ENCODE measurements around the gene TTC33. TPM values are rescaled to one million over a fixed set of nuclear protein-coding genes. Genes with fewer than 3 reads are reported as not detected.
A peak's percentile ranks its signal among the peaks of the same experiment; 100 is the strongest.

TTC33 gene
- total and polyA plus RNA-seq, 12 donors, result 6.4 to 20.1 (median 17.5) TPM

DNA sequence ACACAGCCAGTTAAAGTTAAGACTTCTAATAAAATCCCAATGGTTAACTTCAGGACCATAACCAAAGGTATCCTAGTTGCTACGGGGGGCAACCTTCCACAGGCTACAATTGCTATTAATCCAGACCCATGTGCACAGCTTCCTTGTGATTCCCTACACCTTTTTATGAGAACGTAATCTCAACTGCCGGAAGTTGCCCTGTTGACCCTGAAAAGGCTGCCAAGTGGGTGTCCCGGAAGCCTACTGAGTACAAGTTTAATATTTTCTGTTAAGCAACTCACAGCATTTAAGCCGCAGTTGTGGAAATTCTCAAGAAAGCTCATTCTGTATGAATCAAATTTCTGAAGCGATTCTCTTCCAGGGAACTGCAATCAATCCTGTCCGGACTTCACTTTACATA is 124.5 kb downstream of the TTC33 start:
- no peak for DNase-seq
- Histone ChIP-seq H3K9me3 (peaks cover 0 to 9% (median under 1%) of the 10 kb centered on the region in 11 donors), H3K4me3 (no peak overlapping the region), H3K27ac (no peak overlapping the region), H3K4me1 (peaks cover 0 to 21% (median 0%) of the 10 kb centered on the region in 9 donors), H3K36me3 (no peaks in the 10 kb centered on the region), H3K27me3 (no peaks in the 10 kb centered on the region)
- intact Hi-C loops (cut with DNase I), result no loop called here
- TF ChIP-seq, protein P1, sequence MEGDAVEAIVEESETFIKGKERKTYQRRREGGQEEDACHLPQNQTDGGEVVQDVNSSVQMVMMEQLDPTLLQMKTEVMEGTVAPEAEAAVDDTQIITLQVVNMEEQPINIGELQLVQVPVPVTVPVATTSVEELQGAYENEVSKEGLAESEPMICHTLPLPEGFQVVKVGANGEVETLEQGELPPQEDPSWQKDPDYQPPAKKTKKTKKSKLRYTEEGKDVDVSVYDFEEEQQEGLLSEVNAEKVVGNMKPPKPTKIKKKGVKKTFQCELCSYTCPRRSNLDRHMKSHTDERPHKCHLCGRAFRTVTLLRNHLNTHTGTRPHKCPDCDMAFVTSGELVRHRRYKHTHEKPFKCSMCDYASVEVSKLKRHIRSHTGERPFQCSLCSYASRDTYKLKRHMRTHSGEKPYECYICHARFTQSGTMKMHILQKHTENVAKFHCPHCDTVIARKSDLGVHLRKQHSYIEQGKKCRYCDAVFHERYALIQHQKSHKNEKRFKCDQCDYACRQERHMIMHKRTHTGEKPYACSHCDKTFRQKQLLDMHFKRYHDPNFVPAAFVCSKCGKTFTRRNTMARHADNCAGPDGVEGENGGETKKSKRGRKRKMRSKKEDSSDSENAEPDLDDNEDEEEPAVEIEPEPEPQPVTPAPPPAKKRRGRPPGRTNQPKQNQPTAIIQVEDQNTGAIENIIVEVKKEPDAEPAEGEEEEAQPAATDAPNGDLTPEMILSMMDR (IDR thresholded peaks at IDR 0.05), result no peak
- WGBS, 2 donors, result 61 to 68% methylated on average over 7 of the region's 7 CpGs
- ATAC-seq, result no peak

DNA sequence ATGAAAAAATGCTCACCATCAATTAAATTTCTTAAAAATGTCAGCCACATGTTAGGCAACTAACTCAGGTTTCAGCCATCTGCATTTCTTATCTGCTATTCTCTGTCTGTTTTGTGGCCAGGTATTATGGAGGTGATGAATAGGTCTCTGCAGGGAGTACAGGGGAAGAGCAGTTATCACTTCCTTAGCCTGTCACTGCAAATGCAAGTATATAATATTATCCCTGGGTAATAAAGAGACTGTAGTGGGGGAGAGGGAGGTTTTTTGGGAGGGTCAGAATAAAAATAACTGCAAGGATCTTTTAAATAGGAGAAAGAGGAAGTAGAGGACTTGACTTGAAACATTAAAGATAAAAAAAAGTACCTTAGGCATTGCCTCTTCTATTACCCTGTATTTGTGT is 125.6 kb downstream of the TTC33 start:
- no peak overlapping the region for H3K27ac ChIP-seq
- DNase-seq (no peak), ATAC-seq (no peak)
- H3K9me3 ChIP-seq, result no peaks in the 10 kb centered on the region
- intact Hi-C loops (cut with DNase I), result no loop called here
- TF ChIP-seq, protein P1 (IDR thresholded peaks at IDR 0.05), result no peak
- peaks cover 0 to 21% (median 0%) of the 10 kb centered on the region in 9 donors for H3K4me1 ChIP-seq
- H3K27me3 ChIP-seq, result no peaks in the 10 kb centered on the region
- no peaks in the 10 kb centered on the region for H3K36me3 ChIP-seq
- H3K4me3 ChIP-seq, result no peak overlapping the region

DNA sequence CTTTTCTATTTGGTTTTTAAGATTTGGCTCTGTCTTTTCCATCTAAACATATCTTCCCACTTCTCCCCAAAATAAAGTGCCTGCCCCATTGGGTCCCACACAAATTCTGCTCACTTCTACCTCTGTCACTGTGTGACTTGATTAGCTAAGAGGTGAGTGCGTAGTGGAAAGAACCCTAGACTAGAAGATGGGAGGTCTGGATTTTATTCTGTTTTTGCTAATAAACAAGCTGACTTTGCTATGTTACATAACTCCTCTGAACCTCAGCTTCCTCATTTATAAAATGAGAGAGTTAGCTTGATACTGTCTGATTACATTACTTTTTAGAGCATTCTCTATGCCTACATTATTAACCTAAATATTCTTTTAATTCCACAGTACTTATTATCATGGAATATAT is 127.4 kb downstream of the TTC33 start:
- TF ChIP-seq, protein P1 (IDR thresholded peaks at IDR 0.05), result no peak
- H3K4me3 ChIP-seq, result no peak overlapping the region
- DNase-seq, result no peak
- peak in 3 of 8 donors; percentile 26 to 59 (median 34) for ATAC-seq
- no peaks in the 10 kb centered on the region for H3K9me3 ChIP-seq
- peak overlapping the region in 2 of 10 donors; percentile 1 to 65 for H3K27ac ChIP-seq
- H3K36me3 ChIP-seq, result no peaks in the 10 kb centered on the region
- H3K4me1 ChIP-seq, result peaks cover 0 to 25% (median 0%) of the 10 kb centered on the region in 9 donors
- WGBS, 2 donors, result 94 to 95% methylated on average over 1 of the region's 1 CpG
- intact Hi-C loops (cut with DNase I), result loop anchor here in 1 of 10 donors (10.0 kb wide), 1 partner anchor 424 kb away; no protein-coding TSS in a partner anchor
- no peaks in the 10 kb centered on the region for H3K27me3 ChIP-seq

DNA sequence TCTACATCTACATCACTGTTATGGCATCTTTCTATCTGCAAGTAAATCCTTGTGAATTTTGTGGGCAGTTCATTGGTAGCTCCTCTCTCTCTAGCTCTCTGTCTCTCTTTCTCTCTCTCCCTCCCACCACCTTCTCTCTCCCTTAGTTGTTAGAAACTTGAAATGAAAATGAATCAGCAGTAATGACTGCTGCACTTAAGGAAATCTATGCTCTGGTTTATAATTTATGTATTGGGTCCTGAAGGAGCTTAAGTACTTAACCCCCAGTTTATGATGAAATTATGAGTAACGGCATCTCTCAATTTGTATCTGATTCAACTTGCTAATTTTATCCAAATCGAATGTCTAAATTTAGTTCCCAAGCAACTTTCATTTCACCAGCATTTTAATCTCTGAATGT is 128.1 kb downstream of the TTC33 start:
- ATAC-seq, result no peak
- Histone ChIP-seq H3K27ac (no peak overlapping the region), H3K4me3 (no peak overlapping the region), H3K27me3 (no peaks in the 10 kb centered on the region), H3K9me3 (no peaks in the 10 kb centered on the region), H3K4me1 (peaks cover 0 to 25% (median 0%) of the 10 kb centered on the region in 9 donors), H3K36me3 (no peaks in the 10 kb centered on the region)
- no peak for DNase-seq
- WGBS, 2 donors, result 73 to 77% methylated on average over 2 of the region's 2 CpGs
- TF ChIP-seq, protein P1 (IDR thresholded peaks at IDR 0.05), result no peak
- intact Hi-C loops (cut with DNase I), result loop anchor here in 1 of 10 donors (10.0 kb wide), 1 partner anchor 423 kb away; no protein-coding TSS in a partner anchor

Measured in heart right ventricle (tissue), 16 donors.